Heart right ventricle (tissue), 16 donors: ENCODE measurements around the gene FCHSD2. TPM values are rescaled to one million over a fixed set of nuclear protein-coding genes. Genes with fewer than 3 reads are reported as not detected.
A peak's percentile ranks its signal among the peaks of the same experiment; 100 is the strongest.

Experiments used
- ATAC-seq, 8 donors: fragments of 200-7000 bp; cut with Tn5 transposase; one replicate each; pipeline ENCODE4 v1.9.1; 2020; ENCODE audit warnings: mild to moderate bottlenecking in 8 of 8, moderate library complexity in 8 of 8, moderate number of reproducible peaks in 1 of 8
- DNase-seq, 2 donors: peaks; one replicate each; pipeline ENCODE4 v3.0.0-alpha.2; 2020
- H3K27ac ChIP-seq, 10 donors: fragments of 200-600 bp; sonication (generic) in 2 of 10; one replicate each; pipeline versions ENCODE4 v1.5.0 to v1.8.0; 2020 to 2022; ENCODE audit warnings: mild to moderate bottlenecking in 3 of 10
- H3K27me3 ChIP-seq, 7 donors: fragments of 200-600 bp; one replicate each; pipeline ENCODE4 v1.8.0; 2021 to 2022; ENCODE audit warnings: mild to moderate bottlenecking in 2 of 7
- H3K36me3 ChIP-seq, 9 donors: fragments of 200-600 bp; sonication (generic) in 1 of 9; one replicate each; pipeline versions ENCODE4 v1.5.0 to v1.8.0; 2020 to 2022; ENCODE audit warnings: mild to moderate bottlenecking in 2 of 9
- H3K4me1 ChIP-seq, 9 donors: fragments of 200-600 bp; sonication (generic) in 1 of 9; one replicate each; pipeline versions ENCODE4 v1.5.0 to v1.8.0; 2020 to 2022; ENCODE audit warnings: mild to moderate bottlenecking in 4 of 9
- H3K4me3 ChIP-seq, 10 donors: fragments of 200-600 bp; sonication (generic) in 2 of 10; one replicate each; pipeline versions ENCODE4 v1.5.0 to v1.8.0; 2020 to 2022; ENCODE audit warnings: mild to moderate bottlenecking in 7 of 10, moderate library complexity in 2 of 10
- H3K9me3 ChIP-seq, 11 donors: fragments of 200-600 bp in 10 of 11; sonication (generic) in 2 of 11; one replicate each; pipeline versions ENCODE4 v1.5.0 to v1.8.0; 2013 to 2022; ENCODE audit warnings: mild to moderate bottlenecking in 2 of 11, control low read depth in 1 of 11, moderate library complexity in 1 of 11
- CTCF ChIP-seq, 9 donors: fragments of 200-600 bp; sonication (generic) in 2 of 9; IDR thresholded peaks; one replicate each; pipeline versions ENCODE4 v1.5.0 to v1.8.0; 2021 to 2022; ENCODE audit warnings: antibody characterized with exemption in 9 of 9, mild to moderate bottlenecking in 5 of 9, moderate library complexity in 1 of 9
- WGBS, 2 donors: extraction: QIAGEN DNeasy Blood & Tissue Kit; methylation state at CpG; one replicate each; pipeline ENCODE4 v1.1.7; 2013; ENCODE audit warnings: inconsistent platforms in 1 of 2; 5-methylcytosine and 5-hydroxymethylcytosine counted together
- intact Hi-C, 10 donors: fragments of 100-400 bp; cut with DNase I; formaldehyde crosslinking; loops; one replicate each; pipeline versions ENCODE4 v1.11.1 to v1.14.2; 2022
- polyA plus RNA-seq, 2 donors: library from polyadenylated mRNA; stranded (reverse); fragments of 200-250 nt; gene quantifications; one replicate each; pipeline ENCODE4 v1.2.3, GENCODE V29; 2013
- total RNA-seq, 10 donors: library from RNA; stranded (reverse); fragmentation: NEBNext Ultra II Directional in 3 of 10; extraction: Animal tissue kit (Norgen Biotek cat#: 25700) in 3 of 10; gene quantifications; one replicate each; pipeline versions ENCODE4 v1.2.1 to v1.2.4, GENCODE V29; 2021 to 2023
- donor health status: Arrhythmogenic right ventricular cardiomyopathy.
- donor health status: ischemic (EF 13 %, LVEDD 7.1; RV severe dilation, severe dysfunction).
- donor health status: healthy with polysubstance abuse.
- donor health status: DM: no; HTN: yes; CAD: no.
- donor health status: DM: no; HTN: no; CAD: no.
- donor health status: ischemic (EF 25% LVEDD 6.9; RV normal size, moderate dysfunction).
- donor health status: ischemic (EF 25% LVEDD 5.7; RV mildly dilated, moderate dysfunction).
- donor health status: healthy.
- donor health status: DM: yes; HTN: yes; CAD: no.
- donor health status: Ischemic cardiomyopathy.
- donor health status: ischemic (EF 35%, LVEDD 5.7; RV mildly dilated, moderate dysfunction).
- donor health status: nonischemic (EF 11% LVEDD 7.7; RV severe dilation, severe dysfunction).
- donor health status: DM: yes; HTN: yes; CAD: no.
- donor health status: PGD.
- donor health status: ischemic (EF 29% LVEDD 5.4; RV normal size, mild dysfunction).
- donor health status: nonischemic (EF 23%, LVEDD 6.1; RV moderate dilation, normal function).

FCHSD2 gene
- total and polyA plus RNA-seq, 12 donors = 16.1 to 48.4 (median 37.5) TPM

- no peak for TF ChIP-seq CTCF (IDR thresholded peaks at IDR 0.05)
- intact Hi-C loops = loop anchor here in 5 of 10 donors (2.0 to 10.0 kb wide), 5 partner anchors 62 to 205 kb away; no protein-coding TSS in a partner anchor
- H3K4me1 ChIP-seq = peaks cover 7 to 57% (median 34%) of the 10 kb centered on the region in 9 donors
- peak in 6 of 8 donors; percentile 18 to 52 (median 45) for ATAC-seq
- DNase-seq = peak; percentile 44 to 67
- WGBS, 2 donors = 29 to 44% methylated on average over 10 of the region's 10 CpGs
- H3K36me3 ChIP-seq = no peaks in the 10 kb centered on the region
- H3K4me3 ChIP-seq = no peak overlapping the region
- H3K9me3 ChIP-seq = no peaks in the 10 kb centered on the region
- H3K27me3 ChIP-seq = no peaks in the 10 kb centered on the region
- H3K27ac ChIP-seq = peak overlapping the region in 8 of 10 donors; percentile 3 to 65 (median 42)
Measured at GRCh38 chr11:72789493-72790131, 352.5 kb downstream of the FCHSD2 start.

- peaks cover 6 to 48% (median 26%) of the 10 kb centered on the region in 9 donors for H3K4me1 ChIP-seq
- H3K36me3 ChIP-seq = no peaks in the 10 kb centered on the region
- H3K4me3 ChIP-seq = no peak overlapping the region
- intact Hi-C loops = loop anchor here in 2 of 10 donors (2.0 to 10.0 kb wide), 2 partner anchors 61 to 63 kb away; no protein-coding TSS in a partner anchor
- peak overlapping the region in 1 of 10 donors; percentile 73 for H3K27ac ChIP-seq
- no peak for DNase-seq
- no peak for ATAC-seq
- H3K9me3 ChIP-seq = no peaks in the 10 kb centered on the region
- no peak for TF ChIP-seq CTCF (IDR thresholded peaks at IDR 0.05)
- 64 to 76% methylated on average over 7 of the region's 7 CpGs for WGBS, 2 donors
- H3K27me3 ChIP-seq = no peaks in the 10 kb centered on the region
Measured at GRCh38 chr11:72788241-72788640, 353.9 kb downstream of the FCHSD2 start.

GRCh38 chr11:72787216-72788104 is 354.7 kb downstream of the FCHSD2 start:
- WGBS, 2 donors = 68 to 69% methylated on average over 16 of the region's 16 CpGs
- no peaks in the 10 kb centered on the region for H3K9me3 ChIP-seq
- H3K27ac ChIP-seq = peak overlapping the region in 2 of 10 donors; percentile 10 to 73
- H3K27me3 ChIP-seq = no peaks in the 10 kb centered on the region
- no peak overlapping the region for H3K4me3 ChIP-seq
- TF ChIP-seq CTCF (IDR thresholded peaks at IDR 0.05) = no peak
- intact Hi-C loops = loop anchor here in 2 of 10 donors (2.0 to 10.0 kb wide), 2 partner anchors 61 to 63 kb away; no protein-coding TSS in a partner anchor
- H3K4me1 ChIP-seq = peaks cover 3 to 40% (median 18%) of the 10 kb centered on the region in 9 donors
- ATAC-seq = peak in 3 of 8 donors; percentile 3 to 28 (median 19)
- no peak for DNase-seq
- no peaks in the 10 kb centered on the region for H3K36me3 ChIP-seq

Other genes starting within 250 kb of the FCHSD2 start
- 10 to 100 TPM in 8 of 10 donors, 1 to 10 TPM in 2; 9.5 to 37.5 (median 12.7) TPM for gene P2RY2, start 76.0 kb upstream of the FCHSD2 start, total RNA-seq
- 1 to 10 TPM; 7.1 to 8.2 TPM for gene P2RY2, start 76.0 kb upstream of the FCHSD2 start, polyA plus RNA-seq
- gene P2RY6, start 130.0 kb upstream of the FCHSD2 start, total RNA-seq = 10 to 100 TPM in 1 of 10 donors, 1 to 10 TPM in 7, under 1 TPM in 2; 0.83 to 13.0 (median 1.8) TPM
- 1 to 10 TPM; 1.2 to 2.4 TPM for gene P2RY6, start 130.0 kb upstream of the FCHSD2 start, polyA plus RNA-seq
- gene ARHGEF17, start 166.0 kb upstream of the FCHSD2 start, total RNA-seq = 10 to 100 TPM; 39.2 to 67.4 (median 52.2) TPM
- gene ARHGEF17, start 166.0 kb upstream of the FCHSD2 start, polyA plus RNA-seq = 10 to 100 TPM; 38.6 to 44.3 TPM
- 1 to 10 TPM; 1.0 to 9.2 (median 2.7) TPM for gene RELT, start 234.1 kb upstream of the FCHSD2 start, total RNA-seq
- 1 to 10 TPM; 2.0 to 5.6 TPM for gene RELT, start 234.1 kb upstream of the FCHSD2 start, polyA plus RNA-seq